ENCODE data around the gene SLC25A11.

The SLC25A11 gene

GRCh38 chr17:4900231-4901107 lies 39.4 kb downstream of the SLC25A11 start:
- Mint-ChIP-seq H3K27ac (no peak overlapping the region), H3K9me3 (ENCODE audit: low read depth) (no peaks in the 10 kb centered on the region), H3K4me1 (ENCODE audit: low read depth) (peaks cover 36% of the 10 kb centered on the region), H3K27me3 (no peaks in the 10 kb centered on the region), H3K4me3 (peak overlapping the region; percentile 93), H3K36me3 (no peaks in the 10 kb centered on the region)

- H3K4me1 Mint-ChIP-seq (ENCODE audit: low read depth) = peaks cover 35% of the 10 kb centered on the region
- peak within 1 kb of the TSS; percentile 92 for H3K27ac Mint-ChIP-seq
- H3K9me3 Mint-ChIP-seq (ENCODE audit: low read depth) = no peaks in the 10 kb centered on the region
- H3K4me3 Mint-ChIP-seq = peak within 1 kb of the TSS; percentile 93
- no peaks in the 10 kb centered on the region for H3K36me3 Mint-ChIP-seq
- no peaks in the 10 kb centered on the region for H3K27me3 Mint-ChIP-seq
Observed at GRCh38 chr17:4899341-4900230, 40.3 kb downstream of the SLC25A11 start, which contains the start of gene C17orf107. C17orf107 (plus strand) TSS chr17:4899536; CDS start chr17:4899763, 227 bp downstream.

GRCh38 chr17:4898927-4899326 lies 40.9 kb downstream of the SLC25A11 start:
- H3K4me1 Mint-ChIP-seq (ENCODE audit: low read depth) = peaks cover 34% of the 10 kb centered on the region
- H3K4me3 Mint-ChIP-seq = peak overlapping the region; percentile 93
- no peaks in the 10 kb centered on the region for H3K36me3 Mint-ChIP-seq
- H3K27me3 Mint-ChIP-seq = no peaks in the 10 kb centered on the region
- no peak overlapping the region for H3K27ac Mint-ChIP-seq
- no peaks in the 10 kb centered on the region for H3K9me3 Mint-ChIP-seq (ENCODE audit: low read depth)

- H3K4me1 Mint-ChIP-seq (ENCODE audit: low read depth) = peaks cover 30% of the 10 kb centered on the region
- H3K27ac Mint-ChIP-seq = no peak overlapping the region
- H3K27me3 Mint-ChIP-seq = no peaks in the 10 kb centered on the region
- no peaks in the 10 kb centered on the region for H3K9me3 Mint-ChIP-seq (ENCODE audit: low read depth)
- peak overlapping the region; percentile 75 for H3K4me3 Mint-ChIP-seq
- no peaks in the 10 kb centered on the region for H3K36me3 Mint-ChIP-seq
Observed at GRCh38 chr17:4898351-4898750, 41.5 kb downstream of the SLC25A11 start.

- Mint-ChIP-seq H3K27ac (no peak overlapping the region), H3K36me3 (no peaks in the 10 kb centered on the region), H3K27me3 (no peaks in the 10 kb centered on the region), H3K9me3 (ENCODE audit: low read depth) (no peaks in the 10 kb centered on the region), H3K4me1 (ENCODE audit: low read depth) (peaks cover 25% of the 10 kb centered on the region), H3K4me3 (no peak overlapping the region)
Observed at GRCh38 chr17:4897785-4898184, 42.1 kb downstream of the SLC25A11 start.

GRCh38 chr17:4897198-4897687 lies 42.6 kb downstream of the SLC25A11 start:
- peaks cover 19% of the 10 kb centered on the region for H3K4me1 Mint-ChIP-seq (ENCODE audit: low read depth)
- no peaks in the 10 kb centered on the region for H3K9me3 Mint-ChIP-seq (ENCODE audit: low read depth)
- no peak overlapping the region for H3K4me3 Mint-ChIP-seq
- H3K36me3 Mint-ChIP-seq = no peaks in the 10 kb centered on the region
- no peak overlapping the region for H3K27ac Mint-ChIP-seq
- H3K27me3 Mint-ChIP-seq = no peaks in the 10 kb centered on the region

- H3K36me3 Mint-ChIP-seq = no peaks in the 10 kb centered on the region
- H3K27me3 Mint-ChIP-seq = no peaks in the 10 kb centered on the region
- H3K27ac Mint-ChIP-seq = no peak overlapping the region
- H3K4me1 Mint-ChIP-seq (ENCODE audit: low read depth) = peaks cover 17% of the 10 kb centered on the region
- no peaks in the 10 kb centered on the region for H3K9me3 Mint-ChIP-seq (ENCODE audit: low read depth)
- H3K4me3 Mint-ChIP-seq = no peak overlapping the region
Observed at GRCh38 chr17:4896332-4897197, 43.3 kb downstream of the SLC25A11 start.

- H3K4me1 Mint-ChIP-seq (ENCODE audit: low read depth) = peaks cover 14% of the 10 kb centered on the region
- no peaks in the 10 kb centered on the region for H3K36me3 Mint-ChIP-seq
- H3K9me3 Mint-ChIP-seq (ENCODE audit: low read depth) = no peaks in the 10 kb centered on the region
- no peak overlapping the region for H3K27ac Mint-ChIP-seq
- no peaks in the 10 kb centered on the region for H3K27me3 Mint-ChIP-seq
- no peak overlapping the region for H3K4me3 Mint-ChIP-seq
Observed at GRCh38 chr17:4895657-4896331, 44.1 kb downstream of the SLC25A11 start.

GRCh38 chr17:4895121-4895520 lies 44.7 kb downstream of the SLC25A11 start:
- Mint-ChIP-seq H3K4me3 (no peak overlapping the region), H3K36me3 (no peaks in the 10 kb centered on the region), H3K27me3 (no peaks in the 10 kb centered on the region), H3K4me1 (ENCODE audit: low read depth) (peaks cover 12% of the 10 kb centered on the region), H3K27ac (no peak overlapping the region), H3K9me3 (ENCODE audit: low read depth) (no peaks in the 10 kb centered on the region)

- no peak overlapping the region for H3K27ac Mint-ChIP-seq
- H3K27me3 Mint-ChIP-seq = no peaks in the 10 kb centered on the region
- no peak overlapping the region for H3K4me3 Mint-ChIP-seq
- no peaks in the 10 kb centered on the region for H3K9me3 Mint-ChIP-seq (ENCODE audit: low read depth)
- H3K36me3 Mint-ChIP-seq = peaks cover 3% of the 10 kb centered on the region
- peaks cover 7% of the 10 kb centered on the region for H3K4me1 Mint-ChIP-seq (ENCODE audit: low read depth)
Observed at GRCh38 chr17:4893721-4894560, 45.9 kb downstream of the SLC25A11 start.

GRCh38 chr17:4893272-4893671 lies 46.6 kb downstream of the SLC25A11 start:
- no peaks in the 10 kb centered on the region for H3K27me3 Mint-ChIP-seq
- peaks cover 3% of the 10 kb centered on the region for H3K36me3 Mint-ChIP-seq
- no peak overlapping the region for H3K27ac Mint-ChIP-seq
- no peaks in the 10 kb centered on the region for H3K9me3 Mint-ChIP-seq (ENCODE audit: low read depth)
- no peak overlapping the region for H3K4me3 Mint-ChIP-seq
- peaks cover 3% of the 10 kb centered on the region for H3K4me1 Mint-ChIP-seq (ENCODE audit: low read depth)

- Mint-ChIP-seq H3K27me3 (no peaks in the 10 kb centered on the region), H3K9me3 (ENCODE audit: low read depth) (no peaks in the 10 kb centered on the region), H3K36me3 (peaks cover 3% of the 10 kb centered on the region), H3K27ac (no peak overlapping the region), H3K4me3 (no peak overlapping the region), H3K4me1 (ENCODE audit: low read depth) (no peaks in the 10 kb centered on the region)
Observed at GRCh38 chr17:4892499-4893221, 47.2 kb downstream of the SLC25A11 start.

Data from activated naive CD8-positive, alpha-beta T cell (primary cell).